ENCODE data around the gene SIRT5.

SIRT5 gene

DNA sequence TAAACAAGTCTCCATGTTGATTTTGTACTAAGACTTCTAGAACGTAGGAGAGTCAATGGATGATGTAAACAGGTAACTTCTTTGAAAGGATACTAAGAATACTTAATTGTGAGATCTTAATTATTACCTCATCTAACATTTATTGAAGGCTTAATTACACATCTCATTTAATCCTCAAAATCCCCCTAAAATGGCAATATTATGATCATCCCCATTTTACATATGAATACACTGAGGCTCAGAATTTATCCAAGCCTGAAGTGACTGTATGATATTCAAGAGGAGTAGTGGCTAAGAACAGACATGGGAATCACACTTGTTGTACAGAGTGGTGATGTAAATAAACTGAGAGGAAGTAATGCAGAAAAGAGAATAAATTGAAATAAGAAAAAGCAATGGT lies 63.6 kb downstream of the SIRT5 start:
- no peak for DNase-seq

DNA sequence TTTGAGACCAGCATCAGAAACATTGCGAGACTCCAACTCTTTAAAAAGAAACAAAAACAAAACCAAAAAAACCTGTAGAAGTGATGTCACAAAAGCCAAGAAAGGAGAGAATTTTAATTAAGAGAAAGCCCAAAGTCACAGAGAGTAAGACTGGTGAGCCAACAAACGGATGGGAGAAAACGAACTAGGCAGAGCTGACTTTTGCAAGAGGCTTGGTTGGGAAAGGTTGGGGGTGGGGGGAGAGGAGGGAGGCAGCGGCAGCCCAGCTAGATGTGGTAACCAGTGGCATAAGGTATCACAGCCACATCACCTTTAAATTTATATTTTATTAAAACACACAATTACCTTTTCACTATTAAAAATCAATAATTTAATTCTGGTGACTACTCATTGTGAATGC lies 64.2 kb downstream of the SIRT5 start:
- no peak for DNase-seq

DNA sequence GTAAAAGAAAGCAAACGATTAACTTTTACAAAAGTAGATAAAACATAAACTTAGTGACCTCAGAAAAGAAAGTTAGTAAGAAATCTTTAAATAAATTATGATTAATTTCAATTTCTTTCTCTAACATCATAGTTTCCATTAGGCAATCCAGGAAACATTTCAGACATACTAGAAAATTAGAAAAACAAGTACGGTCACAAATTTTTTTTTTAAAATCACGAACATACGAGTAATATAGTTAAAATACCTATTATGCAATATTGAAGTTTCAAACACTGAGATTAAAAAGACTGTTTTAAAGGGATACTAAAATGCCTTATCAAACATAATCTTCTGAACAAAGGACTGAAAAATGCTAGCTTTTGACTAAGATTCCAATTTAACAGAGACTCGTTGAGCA lies 66.9 kb downstream of the SIRT5 start:
- no peak for DNase-seq

DNA sequence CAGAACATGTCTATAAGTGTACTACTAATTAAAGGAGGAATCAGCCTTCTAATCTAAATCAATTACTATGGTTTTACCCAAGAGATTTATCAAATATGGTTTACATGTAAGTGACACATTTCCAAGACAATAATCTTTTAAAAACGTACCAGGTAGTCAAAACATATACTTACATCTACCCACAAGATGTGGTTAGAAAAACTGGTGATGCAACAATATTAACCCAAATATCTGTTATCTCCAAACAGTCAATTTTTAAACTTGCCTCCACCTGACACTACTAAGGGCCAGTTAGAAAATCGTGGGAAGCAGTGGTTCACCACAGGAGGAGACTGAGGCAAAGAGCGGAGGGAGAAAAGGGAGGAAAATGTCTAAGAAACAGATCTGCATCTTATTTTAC lies 68.7 kb downstream of the SIRT5 start:
- no peak for DNase-seq

DNA sequence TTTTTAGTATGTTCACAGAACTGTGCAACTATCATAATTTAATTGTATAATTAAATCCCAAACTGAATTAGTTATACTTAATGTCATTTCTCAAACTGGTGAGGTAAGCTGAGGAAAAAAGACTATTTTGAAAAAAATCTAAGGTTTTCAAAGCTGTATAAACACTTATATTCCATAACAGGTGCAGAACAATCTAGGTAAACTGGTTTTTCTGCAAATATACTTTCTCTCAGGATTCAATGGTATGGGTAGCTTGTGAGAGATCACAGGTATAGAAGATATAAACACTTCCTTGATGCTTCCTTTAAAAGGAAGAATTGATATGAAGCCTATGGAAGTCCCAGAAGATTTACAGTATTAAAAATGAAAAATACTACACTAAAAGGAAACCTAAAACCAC lies 74.4 kb downstream of the SIRT5 start:
- no peak for DNase-seq

DNA sequence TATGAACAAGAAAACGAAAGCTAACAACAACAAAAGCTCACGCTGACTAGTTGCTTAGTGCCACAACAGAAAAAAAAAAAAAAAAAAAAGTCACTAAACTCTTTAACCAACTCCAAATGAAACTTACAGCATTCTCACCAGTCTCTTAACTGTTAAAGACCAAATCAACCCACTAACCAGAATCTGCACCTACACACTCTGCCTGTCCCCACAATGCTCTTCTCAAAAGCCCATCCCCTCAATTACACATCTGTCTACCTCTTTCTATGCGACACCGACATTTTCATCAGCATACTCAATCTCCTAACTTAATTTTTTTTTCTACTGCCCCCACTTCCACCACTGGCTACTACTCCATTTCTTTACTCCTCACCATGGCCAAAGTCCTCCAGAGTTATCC lies 75.0 kb downstream of the SIRT5 start:
- no peak for DNase-seq

DNA sequence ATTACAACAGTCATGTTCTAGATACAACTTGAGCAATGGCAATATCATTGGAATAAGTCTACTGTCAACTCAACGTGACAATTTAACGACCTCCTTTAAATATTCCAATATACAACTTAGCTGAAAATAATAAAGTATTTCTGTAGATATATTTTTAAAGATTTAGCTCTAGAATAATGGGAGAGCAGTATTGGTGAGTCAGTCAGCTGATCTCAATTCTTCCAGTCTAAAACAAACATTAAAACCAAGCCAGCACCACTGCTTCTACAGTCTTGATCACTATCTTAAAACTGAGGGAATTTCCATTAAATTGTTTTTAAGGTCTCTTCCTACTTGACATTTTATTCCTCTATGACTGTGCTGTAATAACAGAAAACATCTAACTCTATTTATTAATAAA lies 78.9 kb downstream of the SIRT5 start:
- DNase-seq = no peak

DNA sequence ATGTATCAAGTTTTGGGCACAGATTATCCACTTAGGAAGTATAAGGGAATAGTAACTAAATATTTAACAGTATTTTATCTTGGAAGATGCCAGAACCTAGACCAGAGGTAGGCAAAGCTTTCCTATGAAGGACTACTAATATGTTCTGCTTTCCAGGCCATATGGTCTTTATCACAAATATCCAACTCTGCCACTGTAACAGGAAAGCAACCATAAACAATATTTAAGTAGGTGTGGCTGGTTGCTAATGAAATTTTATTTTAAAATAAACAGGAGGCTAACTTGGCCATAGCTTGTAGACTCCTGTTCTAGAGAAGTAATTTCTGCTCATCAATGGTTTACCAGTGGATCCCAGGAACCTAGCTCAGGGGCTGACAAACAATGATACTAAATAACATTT lies 80.1 kb downstream of the SIRT5 start:
- no peak for DNase-seq

DNA sequence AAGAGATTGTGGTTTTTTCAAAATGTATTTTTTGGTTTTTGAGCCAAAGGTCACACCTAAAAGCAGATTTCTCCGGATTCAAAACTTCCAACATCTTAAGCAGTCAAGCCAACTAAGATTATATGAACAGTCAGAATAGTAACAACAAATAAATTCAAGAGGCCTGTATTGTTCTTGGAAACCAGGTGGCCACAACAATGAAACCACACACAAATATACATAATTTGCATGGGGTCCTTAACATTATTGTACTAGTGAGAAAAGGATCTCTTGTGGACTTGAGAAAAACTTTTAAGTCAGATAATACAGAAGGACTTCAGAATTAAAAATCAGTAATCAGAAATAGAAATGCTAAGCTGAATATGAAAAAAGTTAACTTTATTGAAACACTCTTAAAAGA lies 81.3 kb downstream of the SIRT5 start:
- no peak for DNase-seq

DNA sequence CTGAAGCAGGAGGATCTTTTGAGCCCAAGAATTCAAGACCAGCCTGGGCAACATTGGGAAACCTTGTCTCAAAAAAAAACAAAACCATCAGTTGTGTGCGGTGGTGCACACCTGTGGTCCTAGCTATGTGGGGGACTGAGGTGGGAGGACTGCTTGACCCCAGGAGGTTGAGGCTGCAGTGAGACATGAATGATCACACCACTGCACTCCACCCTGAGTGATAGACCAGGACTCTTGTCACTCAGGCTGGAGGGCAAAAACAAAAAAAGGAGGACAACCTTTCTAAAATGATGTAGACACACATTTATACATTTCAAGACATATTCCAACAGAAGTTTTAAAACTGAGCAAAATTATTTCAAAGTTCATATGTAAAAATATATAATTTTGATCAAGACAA lies 85.9 kb downstream of the SIRT5 start:
- DNase-seq = no peak

DNA sequence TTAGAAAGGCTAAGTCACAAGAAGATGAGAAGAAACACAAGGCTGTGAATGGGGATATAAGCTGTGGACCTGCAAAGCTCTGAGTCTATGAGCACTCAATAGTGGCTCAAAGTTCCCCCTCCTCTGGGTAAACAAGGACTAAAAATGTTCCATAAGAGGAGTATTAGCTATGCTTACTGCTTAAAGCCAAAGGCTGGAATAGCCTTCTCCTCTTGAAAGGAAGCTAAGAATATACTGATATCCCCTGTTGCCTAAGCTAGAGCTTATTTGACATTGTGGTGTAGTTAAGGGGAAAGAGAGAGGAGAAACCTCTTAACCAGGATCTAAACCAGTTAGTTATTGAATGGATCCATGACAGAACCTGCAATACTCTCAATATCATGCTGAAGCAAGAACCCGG lies 86.5 kb downstream of the SIRT5 start:
- DNase-seq = no peak

DNA sequence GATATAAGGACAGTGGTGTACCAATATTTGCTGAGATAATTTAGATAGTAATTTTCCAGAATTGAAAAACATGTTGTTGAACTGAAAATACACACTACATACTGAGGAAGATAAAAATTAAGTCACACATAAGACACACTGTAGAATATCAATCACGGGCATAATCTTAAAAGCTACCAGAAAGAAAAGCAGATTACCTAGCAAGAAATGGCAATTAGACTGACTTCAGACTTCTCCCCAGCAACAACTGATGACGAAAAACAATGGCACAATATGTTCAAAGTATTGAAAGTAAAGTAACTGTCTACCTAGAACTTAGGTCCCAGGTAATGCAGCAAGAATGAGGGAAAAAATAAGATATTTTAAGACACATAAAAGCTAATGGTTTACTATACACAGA lies 87.2 kb downstream of the SIRT5 start:
- no peak for DNase-seq

DNA sequence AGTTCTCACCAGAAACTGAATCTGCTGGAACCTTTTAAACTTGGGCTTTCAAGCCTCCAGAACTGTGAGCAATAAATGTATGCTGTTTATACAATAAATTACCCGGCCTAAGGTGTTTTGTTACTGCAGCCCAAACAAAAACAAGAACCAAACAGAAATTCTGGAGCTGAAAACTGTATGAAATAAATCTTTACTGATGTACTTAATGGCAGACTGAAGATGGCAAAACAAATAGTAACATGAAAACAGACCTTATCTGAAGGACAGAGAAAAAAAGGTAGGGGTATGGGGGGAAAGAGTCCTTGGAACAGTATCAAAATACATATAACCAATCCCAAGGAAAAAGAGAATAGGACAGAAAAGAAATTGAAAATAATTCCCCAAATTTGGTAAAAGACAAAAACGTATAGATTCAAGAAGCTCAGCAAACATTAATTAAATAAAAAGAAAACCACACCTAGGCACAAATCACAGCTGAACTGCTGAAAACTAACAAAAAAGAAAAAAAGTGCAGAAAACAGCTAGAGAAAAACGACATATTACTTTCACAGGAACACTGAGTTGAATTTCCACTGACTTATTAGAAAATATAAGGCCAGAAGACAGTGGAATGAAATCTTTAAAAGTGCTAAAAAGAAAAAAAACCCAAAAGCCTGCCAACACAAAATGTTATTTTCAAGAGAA lies 88.4 kb downstream of the SIRT5 start:
- no peak for DNase-seq

DNA sequence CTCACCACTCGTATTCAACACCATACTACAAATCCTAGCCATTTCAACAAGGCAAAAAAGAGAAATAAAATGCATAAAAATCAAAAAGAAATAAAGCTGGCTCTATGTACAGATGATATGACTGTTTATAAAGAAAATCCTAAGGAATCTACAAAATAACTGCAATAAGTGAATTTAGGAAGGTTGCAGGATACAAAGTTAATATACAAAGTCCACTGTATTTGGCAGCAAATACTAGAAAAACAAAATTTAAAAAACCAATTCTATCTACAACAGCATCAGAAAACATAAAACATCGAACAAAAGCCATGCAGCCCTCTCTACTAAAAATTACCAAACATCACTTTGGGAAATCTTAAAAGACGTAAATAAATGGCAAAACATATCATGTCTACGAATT lies 89.6 kb downstream of the SIRT5 start:
- no peak for DNase-seq
